HG03442 (cell line): ENCODE data around the gene AKAP5.

Experiments
- ATAC-seq: cut with Tn5 transposase; IDR thresholded peaks from one replicate; pipeline ENCODE4 v1.9.1; 2021; ENCODE audit warnings: mild to moderate bottlenecking, moderate library complexity; ENCODE audit not compliant: unreplicated experiment

AKAP5 gene

GRCh38 chr14:64465191-64465822, at the start of gene AKAP5:
TSS of gene AKAP5 (plus strand) at chr14:64465499. CDS start at chr14:64468395, 2,896 bp downstream.
- peak; percentile 57 for ATAC-seq

GRCh38 chr14:64416348-64416932, 48.9 kb upstream of the AKAP5 start:
- ATAC-seq, result no peak

GRCh38 chr14:64417055-64417770, 48.1 kb upstream of the AKAP5 start:
- ATAC-seq, result no peak

GRCh38 chr14:64417771-64418125, 47.6 kb upstream of the AKAP5 start:
- no peak for ATAC-seq

GRCh38 chr14:64419003-64419402, 46.3 kb upstream of the AKAP5 start:
- ATAC-seq, result no peak

- no peak for ATAC-seq
These were observed 44.1 kb upstream of the AKAP5 start for GRCh38 chr14:64421166-64421565.

GRCh38 chr14:64422005-64422404, 43.3 kb upstream of the AKAP5 start:
- ATAC-seq, result no peak

GRCh38 chr14:64422756-64423155, 42.5 kb upstream of the AKAP5 start:
- peak; percentile 59 for ATAC-seq

- no peak for ATAC-seq
These were observed 41.3 kb upstream of the AKAP5 start for GRCh38 chr14:64423987-64424386.

GRCh38 chr14:64434528-64434927, 30.8 kb upstream of the AKAP5 start:
- no peak for ATAC-seq

GRCh38 chr14:64438181-64438841, 27.0 kb upstream of the AKAP5 start:
- ATAC-seq, result no peak

- no peak for ATAC-seq
These were observed 26.2 kb upstream of the AKAP5 start for GRCh38 chr14:64439141-64439540.

- no peak for ATAC-seq
These were observed 24.8 kb upstream of the AKAP5 start for GRCh38 chr14:64440494-64440893.

GRCh38 chr14:64442300-64442988, 22.9 kb upstream of the AKAP5 start:
- ATAC-seq, result no peak

GRCh38 chr14:64444140-64444539, 21.2 kb upstream of the AKAP5 start:
- ATAC-seq, result no peak

GRCh38 chr14:64444984-64445845, 20.1 kb upstream of the AKAP5 start:
- ATAC-seq, result peak; percentile 94

GRCh38 chr14:64447876-64448670, 17.2 kb upstream of the AKAP5 start:
- ATAC-seq, result no peak

- no peak for ATAC-seq
These were observed 15.0 kb upstream of the AKAP5 start for GRCh38 chr14:64450255-64450654.

- ATAC-seq, result no peak
These were observed 10.6 kb upstream of the AKAP5 start for GRCh38 chr14:64454671-64455070.
